K562 (cell line): Measurements from ENCODE around the gene RCSD1. TPM values are rescaled to one million over a fixed set of nuclear protein-coding genes. Genes with fewer than 3 reads are reported as not detected.

Experiments used
- CSDE1 ChIP-seq, 2 experiments: fragments of 450-650 bp; IDR thresholded peaks; 2 replicates each; pipeline ENCODE4 v1.6.1; 2016; ENCODE audit warnings: mild to moderate bottlenecking in 1 of 2
- EP300 ChIP-seq: IDR thresholded peaks from 2 replicates; pipeline ENCODE4 v1.6.1; 2012; ENCODE audit warnings: low read length, improper control_type of control experiment
- ESRRA ChIP-seq: fragments of 450-650 bp; IDR thresholded peaks from 2 replicates; pipeline ENCODE4 v1.6.1; 2014; ENCODE audit warnings: low read depth, mild to moderate bottlenecking, moderate library complexity, borderline replicate concordance
- PCBP2 ChIP-seq: fragments of 200-400 bp; formaldehyde crosslinking; IDR thresholded peaks from 2 replicates; pipeline ENCODE4 v1.6.1; 2018; ENCODE audit warnings: low read length, low read depth, mild to moderate bottlenecking, moderate library complexity; ENCODE audit not compliant: poor library complexity, severe bottlenecking
- POLR2AphosphoS5 ChIP-seq: IDR thresholded peaks from 2 replicates; pipeline ENCODE4 v1.6.1; 2011; ENCODE audit warnings: mild to moderate bottlenecking, low read depth, low read length, moderate library complexity; ENCODE audit not compliant: control insufficient read depth, insufficient read depth
- TCF3 ChIP-seq: sonication (generic); formaldehyde crosslinking; IDR thresholded peaks from 2 replicates; pipeline ENCODE4 v1.4.0; 2020; ENCODE audit warnings: mild to moderate bottlenecking, missing genetic modification reagents
- ZFX ChIP-seq: sonication (generic); formaldehyde crosslinking; IDR thresholded peaks from 2 replicates; pipeline ENCODE4 v1.8.0; 2022; ENCODE audit warnings: mild to moderate bottlenecking, missing genetic modification reagents, moderate library complexity
- ZNF134 ChIP-seq: fragments of 250-450 bp; sonication (Bioruptor Pico); conservative IDR thresholded peaks from 2 replicates; pipeline ENCODE4 v1.4.0; 2020
- ZNF197 ChIP-seq: fragments of 200-800 bp; sonication (Bioruptor generic); IDR thresholded peaks from 2 replicates; pipeline ENCODE4 v1.6.1; 2016; ENCODE audit warnings: low read depth, missing genetic modification characterization, missing compliant biosample characterization
- ZNF232 ChIP-seq: sonication (generic); formaldehyde crosslinking; IDR thresholded peaks from 2 replicates; pipeline ENCODE4 v1.8.0; 2022; ENCODE audit warnings: mild to moderate bottlenecking, missing genetic modification reagents
- ZNF639 ChIP-seq, 2 experiments: fragments of 200-800 bp in 1 of 2; sonication (Bioruptor generic) in 1 of 2; sonication (generic) in 1 of 2; formaldehyde crosslinking in 1 of 2; IDR thresholded peaks in 1 of 2; conservative IDR thresholded peaks in 1 of 2; 2 replicates each; pipeline versions ENCODE4 v1.5.0 to v1.6.1; 2016 to 2020; ENCODE audit warnings: missing compliant biosample characterization in 1 of 2, missing genetic modification characterization in 1 of 2, missing genetic modification reagents in 1 of 2
- polyA plus RNA-seq, 8 experiments: library from polyadenylated mRNA; depleted of rRNA in 4 of 8; stranded (reverse) in 5 of 8; unstranded in 3 of 8; fragments of >200 nt; fragmentation: Nextera tagmentation in 2 of 8; fragmentation: Illumina TruSeq in 1 of 8; extraction: Ambion mirVana in 2 of 8; extraction: Trizol in 1 of 8; gene quantifications; 2 replicates each; pipeline versions ENCODE4 v1.2.1 to v1.2.3, GENCODE V29; 2011 to 2014; ENCODE audit warnings: inconsistent platforms in 1 of 8, missing spikeins in 1 of 8
- total RNA-seq, 7 experiments: library from RNA; depleted of rRNA in 6 of 7; stranded (reverse); fragments of >200 nt in 6 of 7; fragmentation: Illumina TruSeq in 2 of 7; extraction: Trizol in 2 of 7; gene quantifications; 2 replicates each; pipeline versions ENCODE4 v1.2.1 to v1.2.3, GENCODE V29; 2011 to 2021; ENCODE audit warnings: low replicate concordance in 1 of 7
- TF ChIP-seq, protein P1 (sequence below): sonication (generic); formaldehyde crosslinking; IDR thresholded peaks from 2 replicates; pipeline ENCODE4 v1.8.1; 2023; ENCODE audit warnings: mild to moderate bottlenecking, missing genetic modification reagents, moderate library complexity
- TF ChIP-seq, protein P2 (sequence below), 2 experiments: fragments of 450-650 bp; IDR thresholded peaks; 2 replicates each; pipeline ENCODE4 v1.6.1; 2018; ENCODE audit warnings: mild to moderate bottlenecking in 2 of 2, low read depth in 1 of 2; ENCODE audit not compliant: partially characterized antibody in 2 of 2

Gene RCSD1
- total and polyA plus RNA-seq, 9 of the 15 experiments (the other 6 are each of a cell fraction or from before 2014, with no cell fraction given): 7.8 to 69.8 (median 45.3) TPM

- TF ChIP-seq PCBP2 (no peak), ZNF134 (CRISPR knock-in tag) (no peak; the same call in 1 of the 2 replicates), ZNF232 (CRISPR knock-in tag) (no peak), ZNF197 (CRISPR knock-in tag) (peak; percentile 33; the same call in 1 of the 2 replicates), EP300 (peak; percentile 98), POLR2AphosphoS5 (peak; percentile 89), ESRRA (peak; percentile 99), ZFX (CRISPR knock-in tag) (peak; percentile 97), TCF3 (peak; percentile 90), CSDE1 (IDR thresholded peaks at IDR 0.05) (peak in 1 of 2 experiments; percentile 25; a peak in 1 of 4 replicates), ZNF639 (CRISPR knock-in tag; conservative IDR thresholded peaks at IDR 0.05 in 1 of 2, IDR thresholded peaks at IDR 0.05 in 1 of 2) (no peak; a peak in 1 of 4 replicates)
- TF ChIP-seq, protein P1, sequence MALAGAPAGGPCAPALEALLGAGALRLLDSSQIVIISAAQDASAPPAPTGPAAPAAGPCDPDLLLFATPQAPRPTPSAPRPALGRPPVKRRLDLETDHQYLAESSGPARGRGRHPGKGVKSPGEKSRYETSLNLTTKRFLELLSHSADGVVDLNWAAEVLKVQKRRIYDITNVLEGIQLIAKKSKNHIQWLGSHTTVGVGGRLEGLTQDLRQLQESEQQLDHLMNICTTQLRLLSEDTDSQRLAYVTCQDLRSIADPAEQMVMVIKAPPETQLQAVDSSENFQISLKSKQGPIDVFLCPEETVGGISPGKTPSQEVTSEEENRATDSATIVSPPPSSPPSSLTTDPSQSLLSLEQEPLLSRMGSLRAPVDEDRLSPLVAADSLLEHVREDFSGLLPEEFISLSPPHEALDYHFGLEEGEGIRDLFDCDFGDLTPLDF (CRISPR knock-in tag): no peak
- TF ChIP-seq, protein P2, sequence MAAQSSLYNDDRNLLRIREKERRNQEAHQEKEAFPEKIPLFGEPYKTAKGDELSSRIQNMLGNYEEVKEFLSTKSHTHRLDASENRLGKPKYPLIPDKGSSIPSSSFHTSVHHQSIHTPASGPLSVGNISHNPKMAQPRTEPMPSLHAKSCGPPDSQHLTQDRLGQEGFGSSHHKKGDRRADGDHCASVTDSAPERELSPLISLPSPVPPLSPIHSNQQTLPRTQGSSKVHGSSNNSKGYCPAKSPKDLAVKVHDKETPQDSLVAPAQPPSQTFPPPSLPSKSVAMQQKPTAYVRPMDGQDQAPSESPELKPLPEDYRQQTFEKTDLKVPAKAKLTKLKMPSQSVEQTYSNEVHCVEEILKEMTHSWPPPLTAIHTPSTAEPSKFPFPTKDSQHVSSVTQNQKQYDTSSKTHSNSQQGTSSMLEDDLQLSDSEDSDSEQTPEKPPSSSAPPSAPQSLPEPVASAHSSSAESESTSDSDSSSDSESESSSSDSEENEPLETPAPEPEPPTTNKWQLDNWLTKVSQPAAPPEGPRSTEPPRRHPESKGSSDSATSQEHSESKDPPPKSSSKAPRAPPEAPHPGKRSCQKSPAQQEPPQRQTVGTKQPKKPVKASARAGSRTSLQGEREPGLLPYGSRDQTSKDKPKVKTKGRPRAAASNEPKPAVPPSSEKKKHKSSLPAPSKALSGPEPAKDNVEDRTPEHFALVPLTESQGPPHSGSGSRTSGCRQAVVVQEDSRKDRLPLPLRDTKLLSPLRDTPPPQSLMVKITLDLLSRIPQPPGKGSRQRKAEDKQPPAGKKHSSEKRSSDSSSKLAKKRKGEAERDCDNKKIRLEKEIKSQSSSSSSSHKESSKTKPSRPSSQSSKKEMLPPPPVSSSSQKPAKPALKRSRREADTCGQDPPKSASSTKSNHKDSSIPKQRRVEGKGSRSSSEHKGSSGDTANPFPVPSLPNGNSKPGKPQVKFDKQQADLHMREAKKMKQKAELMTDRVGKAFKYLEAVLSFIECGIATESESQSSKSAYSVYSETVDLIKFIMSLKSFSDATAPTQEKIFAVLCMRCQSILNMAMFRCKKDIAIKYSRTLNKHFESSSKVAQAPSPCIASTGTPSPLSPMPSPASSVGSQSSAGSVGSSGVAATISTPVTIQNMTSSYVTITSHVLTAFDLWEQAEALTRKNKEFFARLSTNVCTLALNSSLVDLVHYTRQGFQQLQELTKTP (IDR thresholded peaks at IDR 0.05; ENCODE audit: low read depth in 1 of 2, partially characterized antibody in 2 of 2): peak; percentile 75 to 94
Observed at GRCh38 chr1:167627865-167628641, 2.0 kb upstream of the RCSD1 start (continued).
